HG02759 (cell line): ENCODE results near the gene MIER2.
"Not testable (repeated sequence)": the region's sequence is repeated elsewhere in the genome, so short reads cannot be mapped to it uniquely, and the experiment has no call there.

Experiments
- ATAC-seq: cut with Tn5 transposase; IDR thresholded peaks from one replicate; pipeline ENCODE4 v1.9.1; 2021; ENCODE audit warnings: mild to moderate bottlenecking, moderate library complexity; ENCODE audit not compliant: unreplicated experiment

MIER2 gene

GRCh38 chr19:291006-291521 lies 53.5 kb downstream of the MIER2 start, which contains the start of gene PLPP2:
PLPP2 (minus strand) TSS chr19:291403; CDS start chr19:291336, 67 bp downstream.
- no peak for ATAC-seq

GRCh38 chr19:290372-291005 lies 54.1 kb downstream of the MIER2 start:
- no peak for ATAC-seq

GRCh38 chr19:289651-290371 lies 54.8 kb downstream of the MIER2 start:
- no peak for ATAC-seq

GRCh38 chr19:288911-289310 lies 55.7 kb downstream of the MIER2 start:
- no peak for ATAC-seq

- ATAC-seq: no peak
Observed at GRCh38 chr19:287381-287871, 57.2 kb downstream of the MIER2 start.

GRCh38 chr19:283395-283794 lies 61.2 kb downstream of the MIER2 start:
- ATAC-seq: no peak

GRCh38 chr19:282501-282900 lies 62.1 kb downstream of the MIER2 start:
- ATAC-seq: no peak

- ATAC-seq: no peak
Observed at GRCh38 chr19:281992-282391, 62.6 kb downstream of the MIER2 start.

- ATAC-seq: no peak
Observed at GRCh38 chr19:281156-281853, 63.3 kb downstream of the MIER2 start.

- no peak for ATAC-seq
Observed at GRCh38 chr19:280541-281009, 64.0 kb downstream of the MIER2 start.

GRCh38 chr19:279656-280055 lies 64.9 kb downstream of the MIER2 start:
- no peak for ATAC-seq

- ATAC-seq: no peak
Observed at GRCh38 chr19:279231-279630, 65.4 kb downstream of the MIER2 start.

- ATAC-seq: no peak
Observed at GRCh38 chr19:277581-278165, 66.9 kb downstream of the MIER2 start.

GRCh38 chr19:277131-277530 lies 67.5 kb downstream of the MIER2 start:
- ATAC-seq: no peak

GRCh38 chr19:275958-276646 lies 68.5 kb downstream of the MIER2 start:
- no peak for ATAC-seq

GRCh38 chr19:275000-275399 lies 69.6 kb downstream of the MIER2 start:
- no peak for ATAC-seq

GRCh38 chr19:273393-273792 lies 71.2 kb downstream of the MIER2 start:
- ATAC-seq: no peak

GRCh38 chr19:271856-272255 lies 72.7 kb downstream of the MIER2 start:
- no peak for ATAC-seq

- not testable (repeated sequence) for ATAC-seq
Observed at GRCh38 chr19:270766-271318, 73.8 kb downstream of the MIER2 start.

GRCh38 chr19:269241-269640 lies 75.4 kb downstream of the MIER2 start:
- ATAC-seq: no peak
